Measurements from ENCODE around the gene SOHLH2. TPM values are rescaled to one million over a fixed set of nuclear protein-coding genes. Genes with fewer than 3 reads are reported as not detected.

The SOHLH2 gene
- total RNA-seq, 4 donors from 2014 or later = 0.19 to 0.47 (median 0.27) TPM; not detected in 1

GRCh38 chr13:36131222-36131930 lies 83.0 kb downstream of the SOHLH2 start, which contains the start of gene DCLK1:
DCLK1 (minus strand) TSS chr13:36131382.
- peak within 1 kb of the TSS; percentile 29 to 73 for H3K4me3 ChIP-seq
- no peaks in the 10 kb centered on the region for H3K9me3 ChIP-seq
- no peaks in the 10 kb centered on the region for H3K36me3 ChIP-seq
- WGBS, 2 donors (ENCODE audit: low coverage in 1 of 2) = 0 to 13% methylated on average over 14 to 22 of the region's 48 CpGs
- H3K4me1 ChIP-seq = peaks cover 0 to 20% (median 0%) of the 10 kb centered on the region in 3 donors
- H3K27ac ChIP-seq = peak within 1 kb of the TSS in 3 of 4 donors; percentile 65 to 77 (median 76)
- peak; percentile 83 for ATAC-seq
- TF ChIP-seq EP300 (IDR thresholded peaks at IDR 0.05) (no peak), POLR2A (IDR thresholded peaks at IDR 0.05) (peak in 1 of 2 donors; percentile 33)
- peaks cover 13% of the 10 kb centered on the region for H3K27me3 ChIP-seq

- peaks cover 13% of the 10 kb centered on the region for H3K27me3 ChIP-seq
- WGBS, 2 donors (ENCODE audit: low coverage in 1 of 2) = no CpG with 5 or more reads among the region's 61 CpGs
These were observed 83.7 kb downstream of the SOHLH2 start for GRCh38 chr13:36130552-36131221.

GRCh38 chr13:36130193-36130551 lies 84.2 kb downstream of the SOHLH2 start:
- peak overlapping the region in 2 of 4 donors; percentile 65 to 76 for H3K27ac ChIP-seq
- 9 to 12% methylated on average over 6 to 8 of the region's 13 CpGs for WGBS, 2 donors (ENCODE audit: low coverage in 1 of 2)
- peak overlapping the region; percentile 29 to 73 for H3K4me3 ChIP-seq

More at GRCh38 chr13:36130552-36131221, 83.7 kb downstream of the SOHLH2 start:
- peak; percentile 42 for ATAC-seq
- H3K9me3 ChIP-seq = no peaks in the 10 kb centered on the region
- peaks cover 0 to 20% (median 0%) of the 10 kb centered on the region in 3 donors for H3K4me1 ChIP-seq
- TF ChIP-seq EP300 (IDR thresholded peaks at IDR 0.05) (no peak), CTCF (IDR thresholded peaks at IDR 0.05) (peak in 1 of 4 experiments; percentile 6)
- peak overlapping the region in 3 of 4 donors; percentile 65 to 77 (median 76) for H3K27ac ChIP-seq
- peak overlapping the region; percentile 29 to 73 for H3K4me3 ChIP-seq
- no peaks in the 10 kb centered on the region for H3K36me3 ChIP-seq

GRCh38 chr13:36129539-36129938 lies 84.8 kb downstream of the SOHLH2 start:
- WGBS, 2 donors (ENCODE audit: low coverage in 1 of 2) = 70 to 92% methylated on average over 2 to 4 of the region's 4 CpGs
- Histone ChIP-seq H3K27me3 (peaks cover 13% of the 10 kb centered on the region), H3K4me1 (peaks cover 0 to 25% (median under 1%) of the 10 kb centered on the region in 3 donors), H3K4me3 (peak overlapping the region in 1 of 2 donors; percentile 73), H3K27ac (no peak overlapping the region), H3K9me3 (no peaks in the 10 kb centered on the region), H3K36me3 (no peaks in the 10 kb centered on the region)
- no peak for TF ChIP-seq POLR2AphosphoS5 (IDR thresholded peaks at IDR 0.05)
- TF ChIP-seq POLR2A (IDR thresholded peaks at IDR 0.05) = no peak
- no peak for TF ChIP-seq EP300 (IDR thresholded peaks at IDR 0.05)
- no peak for TF ChIP-seq CTCF (IDR thresholded peaks at IDR 0.05)
- ATAC-seq = no peak

More at GRCh38 chr13:36130193-36130551, 84.2 kb downstream of the SOHLH2 start:
- Histone ChIP-seq H3K36me3 (no peaks in the 10 kb centered on the region), H3K4me1 (peaks cover 0 to 20% (median 0%) of the 10 kb centered on the region in 3 donors), H3K9me3 (no peaks in the 10 kb centered on the region), H3K27me3 (peaks cover 13% of the 10 kb centered on the region)
- no peak for ATAC-seq
- TF ChIP-seq POLR2AphosphoS5 (IDR thresholded peaks at IDR 0.05) (no peak), POLR2A (IDR thresholded peaks at IDR 0.05) (no peak)

GRCh38 chr13:36126491-36126890 lies 87.9 kb downstream of the SOHLH2 start:
- H3K27me3 ChIP-seq = peaks cover 13% of the 10 kb centered on the region
- 38% methylated on average over 2 of the region's 3 CpGs; no CpG with 5 or more reads in 1 of the 2 donors for WGBS, 2 donors (ENCODE audit: low coverage in 1 of 2)
- H3K27ac ChIP-seq = no peak overlapping the region
- no peaks in the 10 kb centered on the region for H3K36me3 ChIP-seq
- H3K4me3 ChIP-seq = no peak overlapping the region
- TF ChIP-seq POLR2A (IDR thresholded peaks at IDR 0.05) (no peak), POLR2AphosphoS5 (IDR thresholded peaks at IDR 0.05) (no peak), CTCF (IDR thresholded peaks at IDR 0.05) (no peak), EP300 (IDR thresholded peaks at IDR 0.05) (no peak)
- H3K4me1 ChIP-seq = peaks cover 0 to 31% (median 5%) of the 10 kb centered on the region in 3 donors
- no peaks in the 10 kb centered on the region for H3K9me3 ChIP-seq
- no peak for ATAC-seq

Measured in gastroesophageal sphincter (tissue), 4 donors.